Esophagus squamous epithelium (tissue), 4 donors: ENCODE measurements around the gene CES2.

Experiments used
- CTCF ChIP-seq, 6 experiments: fragments of 450-650 bp in 4 of 6; fragments of 200-600 bp in 2 of 6; sonication (generic) in 2 of 6; IDR thresholded peaks; one replicate each; pipeline ENCODE4 v1.5.1; 2016 to 2019; ENCODE audit warnings: antibody characterized with exemption in 6 of 6, mild to moderate bottlenecking in 4 of 6, moderate library complexity in 4 of 6
- POLR2A ChIP-seq, 4 donors: fragments of 450-650 bp; IDR thresholded peaks; one replicate each; pipeline ENCODE4 v1.6.1; 2017; ENCODE audit warnings: antibody characterized with exemption in 4 of 4, mild to moderate bottlenecking in 4 of 4, moderate library complexity in 3 of 4

GRCh38 chr16:66960270-66960669, 25.0 kb downstream of the CES2 start:
- TF ChIP-seq CTCF (IDR thresholded peaks at IDR 0.05) (no peak), POLR2A (IDR thresholded peaks at IDR 0.05) (no peak)
